Keratinocyte (primary cell): ENCODE data around the gene ADCY5. TPM values are rescaled to one million over a fixed set of nuclear protein-coding genes. Genes with fewer than 3 reads are reported as not detected.

Experiments
- DNase-seq: peaks from one replicate; pipeline ENCODE4 v3.0.0-alpha.2; 2011; ENCODE audit warnings: low read depth, missing footprints, low spot score
- FAIRE-seq: peaks from 2 replicates; lab custom pipeline; 2011; peaks lifted over from hg19 to GRCh38; lab: Jason Lieb, UNC
- H2AFZ ChIP-seq: 2 replicates; pipeline ENCODE4 v1.6.0; 2012; ENCODE audit warnings: low read length, control low read depth, inconsistent platforms; ENCODE audit not compliant: control insufficient read depth
- H3K27ac ChIP-seq: 2 replicates; pipeline ENCODE4 v1.5.1; 2011; ENCODE audit warnings: low read length; ENCODE audit not compliant: control insufficient read depth, insufficient read depth
- H3K27me3 ChIP-seq: 3 replicates; pipeline ENCODE4 v1.6.0; 2011; ENCODE audit warnings: low read length; ENCODE audit not compliant: control insufficient read depth, insufficient read depth; ENCODE audit errors: extremely low read depth
- H3K36me3 ChIP-seq, 2 experiments: 2 replicates in 1 of 2; 3 replicates in 1 of 2; pipeline ENCODE4 v1.5.1; 2011; ENCODE audit warnings: low read length in 2 of 2, mild to moderate bottlenecking in 1 of 2; ENCODE audit not compliant: control insufficient read depth in 2 of 2, insufficient read depth in 2 of 2; ENCODE audit errors: extremely low read depth in 1 of 2
- H3K4me1 ChIP-seq: 3 replicates; pipeline ENCODE4 v1.5.1; 2011; ENCODE audit warnings: low read length; ENCODE audit not compliant: control insufficient read depth, insufficient read depth; ENCODE audit errors: extremely low read depth
- H3K4me2 ChIP-seq: 3 replicates; pipeline ENCODE4 v1.6.0; 2011; ENCODE audit warnings: low read depth, low read length; ENCODE audit not compliant: control insufficient read depth, insufficient read depth; ENCODE audit errors: extremely low read depth
- H3K4me3 ChIP-seq, 3 experiments: fragments of 200-600 bp in 1 of 3; sonication (generic) in 1 of 3; 2 replicates in 2 of 3; 3 replicates in 1 of 3; pipeline ENCODE4 v1.5.1; 2011 to 2016; ENCODE audit warnings: low read length in 3 of 3, mild to moderate bottlenecking in 3 of 3, control low read depth in 2 of 3, inconsistent platforms in 1 of 3, low read depth in 1 of 3, mixed read lengths in 1 of 3, mixed run types in 1 of 3, moderate library complexity in 1 of 3; ENCODE audit not compliant: control insufficient read depth in 2 of 3, insufficient read depth in 2 of 3; ENCODE audit errors: extremely low read depth in 1 of 3
- H3K79me2 ChIP-seq: 2 replicates; pipeline ENCODE4 v1.6.0; 2012; ENCODE audit warnings: low read length; ENCODE audit not compliant: control insufficient read depth, insufficient read depth
- H3K9ac ChIP-seq: 3 replicates; pipeline ENCODE4 v1.6.0; 2011; ENCODE audit warnings: low read length; ENCODE audit not compliant: control insufficient read depth, insufficient read depth; ENCODE audit errors: extremely low read depth
- H3K9me1 ChIP-seq: 3 replicates; pipeline ENCODE4 v1.6.0; 2011; ENCODE audit warnings: low read length; ENCODE audit not compliant: control insufficient read depth, insufficient read depth; ENCODE audit errors: extremely low read depth
- H3K9me3 ChIP-seq: 2 replicates; pipeline ENCODE4 v1.5.1; 2012; ENCODE audit warnings: low read depth, low read length; ENCODE audit not compliant: control insufficient read depth
- H4K20me1 ChIP-seq: 3 replicates; pipeline ENCODE4 v1.6.0; 2011; ENCODE audit warnings: low read length; ENCODE audit not compliant: control insufficient read depth, insufficient read depth; ENCODE audit errors: extremely low read depth
- EZH2 ChIP-seq: IDR thresholded peaks from one replicate; pipeline ENCODE4 v1.6.1; 2012; ENCODE audit warnings: inconsistent platforms, mild to moderate bottlenecking, low read length, moderate library complexity
- dilution Hi-C: fragments of 300-500 bp; cut with MboI; formaldehyde crosslinking; loops from one replicate; pipeline ENCODE4 v1.7.0; 2020; ENCODE audit warnings: low sequenced_read_pairs; ENCODE audit not compliant: extremely low pct_ligation_motif_present
- polyA plus RNA-seq, 5 experiments: library from polyadenylated mRNA; depleted of rRNA in 3 of 5; stranded (reverse) in 3 of 5; stranded (forward) in 1 of 5; unstranded in 1 of 5; fragments of >200 nt; gene quantifications; 1 replicate in 1 of 5; 2 replicates in 3 of 5; 3 replicates in 1 of 5; pipeline versions ENCODE4 v1.2.1 to v1.2.3, GENCODE V29; 2011 to 2012; ENCODE audit warnings: missing spikeins in 2 of 5, low read depth in 1 of 5, low replicate concordance in 1 of 5
- TF ChIP-seq, protein P1 (sequence below), 3 experiments: IDR thresholded peaks in 1 of 3; conservative IDR thresholded peaks in 1 of 3; optimal IDR thresholded peaks in 1 of 3; 2 replicates in 2 of 3; 3 replicates in 1 of 3; pipeline versions ENCODE3 to v1.5.1; 2011; ENCODE audit warnings: low read length in 3 of 3, mild to moderate bottlenecking in 3 of 3, moderate library complexity in 2 of 3, control low read depth in 1 of 3, inconsistent platforms in 1 of 3; ENCODE audit not compliant: insufficient read depth in 2 of 3; ENCODE audit errors: extremely low read depth in 1 of 3

Gene ADCY5
- polyA plus RNA-seq, 1 donor (not counting 4 experiments of a cell fraction or from before 2014, with no cell fraction given) = not detected

DNA sequence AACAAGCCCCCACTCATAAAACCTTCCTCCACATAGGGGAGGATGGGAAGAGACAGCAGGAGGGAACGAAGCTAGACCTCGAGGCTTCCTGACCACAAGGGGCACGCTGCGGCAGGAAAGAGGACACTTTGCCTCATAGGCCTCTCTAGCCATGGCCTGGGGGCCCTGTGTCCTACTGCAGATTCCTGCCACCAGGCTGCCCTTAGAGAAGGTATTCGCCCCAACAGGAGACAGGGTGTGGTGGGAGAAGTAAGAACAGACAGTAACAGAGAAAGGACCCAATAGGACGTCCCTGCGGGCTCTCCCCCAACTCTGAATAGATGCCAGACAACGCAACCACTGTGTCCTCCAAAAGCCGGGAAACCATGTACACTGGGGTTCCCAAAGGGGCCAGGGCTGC, 36.8 kb downstream of the ADCY5 start:
- FAIRE-seq = no peak

DNA sequence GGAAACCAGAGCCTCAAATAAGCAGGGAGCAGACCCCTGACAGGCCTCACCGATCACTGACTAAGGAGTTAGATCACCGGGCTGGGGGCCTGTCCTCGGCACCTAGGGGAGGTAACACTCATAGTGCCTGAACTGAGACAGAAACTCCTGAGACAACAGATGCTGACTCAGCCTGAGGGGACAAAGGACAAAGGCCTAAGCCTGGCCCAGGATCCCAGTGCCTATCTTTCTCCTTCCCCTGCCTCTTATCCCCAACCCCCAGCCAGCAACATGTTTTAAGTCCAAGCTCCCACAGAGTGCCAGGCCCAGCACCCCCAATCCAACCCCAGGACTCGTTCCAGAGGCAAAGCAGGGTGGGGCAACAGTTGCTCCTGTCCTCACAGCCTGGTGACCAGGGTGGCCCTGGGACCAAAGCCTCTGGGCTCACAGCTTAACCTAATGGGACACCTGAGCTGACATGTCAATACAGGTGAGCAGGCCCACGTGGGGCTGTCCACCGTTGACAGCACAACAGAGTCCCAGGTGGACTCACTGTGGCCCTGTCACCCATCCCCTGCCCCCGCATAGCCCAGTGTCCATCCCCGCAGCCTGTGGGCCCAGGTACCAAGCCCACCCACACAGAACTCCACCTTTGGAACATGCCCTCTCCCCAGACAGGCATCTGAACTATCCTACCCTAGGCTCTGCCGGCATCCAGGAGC, 37.4 kb downstream of the ADCY5 start:
- no peaks in the 10 kb centered on the region for H3K79me2 ChIP-seq
- DNase-seq = no peak
- H3K4me3 ChIP-seq = no peak overlapping the region
- dilution Hi-C loops = no loop called here
- H3K27ac ChIP-seq = no peak overlapping the region
- no peaks in the 10 kb centered on the region for H3K9me1 ChIP-seq
- no peak for TF ChIP-seq EZH2
- TF ChIP-seq, protein P1, sequence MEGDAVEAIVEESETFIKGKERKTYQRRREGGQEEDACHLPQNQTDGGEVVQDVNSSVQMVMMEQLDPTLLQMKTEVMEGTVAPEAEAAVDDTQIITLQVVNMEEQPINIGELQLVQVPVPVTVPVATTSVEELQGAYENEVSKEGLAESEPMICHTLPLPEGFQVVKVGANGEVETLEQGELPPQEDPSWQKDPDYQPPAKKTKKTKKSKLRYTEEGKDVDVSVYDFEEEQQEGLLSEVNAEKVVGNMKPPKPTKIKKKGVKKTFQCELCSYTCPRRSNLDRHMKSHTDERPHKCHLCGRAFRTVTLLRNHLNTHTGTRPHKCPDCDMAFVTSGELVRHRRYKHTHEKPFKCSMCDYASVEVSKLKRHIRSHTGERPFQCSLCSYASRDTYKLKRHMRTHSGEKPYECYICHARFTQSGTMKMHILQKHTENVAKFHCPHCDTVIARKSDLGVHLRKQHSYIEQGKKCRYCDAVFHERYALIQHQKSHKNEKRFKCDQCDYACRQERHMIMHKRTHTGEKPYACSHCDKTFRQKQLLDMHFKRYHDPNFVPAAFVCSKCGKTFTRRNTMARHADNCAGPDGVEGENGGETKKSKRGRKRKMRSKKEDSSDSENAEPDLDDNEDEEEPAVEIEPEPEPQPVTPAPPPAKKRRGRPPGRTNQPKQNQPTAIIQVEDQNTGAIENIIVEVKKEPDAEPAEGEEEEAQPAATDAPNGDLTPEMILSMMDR (optimal IDR thresholded peaks at IDR 0.05 in 1 of 3, IDR thresholded peaks at IDR 0.05 in 1 of 3, conservative IDR thresholded peaks at IDR 0.05 in 1 of 3; ENCODE audit: extremely low read depth in 1 of 3, insufficient read depth in 2 of 3, low read length in 3 of 3) = no peak
- peaks cover 13% of the 10 kb centered on the region for H3K27me3 ChIP-seq
- no peak overlapping the region for H3K9ac ChIP-seq
- FAIRE-seq = no peak
- no peak overlapping the region for H3K4me2 ChIP-seq
- H3K36me3 ChIP-seq = no peaks in the 10 kb centered on the region
- H3K4me1 ChIP-seq = no peaks in the 10 kb centered on the region
- H2AFZ ChIP-seq = no peak overlapping the region
- H3K9me3 ChIP-seq = no peaks in the 10 kb centered on the region
- no peaks in the 10 kb centered on the region for H4K20me1 ChIP-seq

More for the DNA sequence above, 36.8 kb downstream of the ADCY5 start:
- TF ChIP-seq EZH2 = no peak
- TF ChIP-seq, protein P1 (optimal IDR thresholded peaks at IDR 0.05 in 1 of 3, IDR thresholded peaks at IDR 0.05 in 1 of 3, conservative IDR thresholded peaks at IDR 0.05 in 1 of 3; ENCODE audit: extremely low read depth in 1 of 3, insufficient read depth in 2 of 3, low read length in 3 of 3) = peak in 1 of 3 experiments; percentile 16
- Histone ChIP-seq H3K79me2 (no peaks in the 10 kb centered on the region), H3K9ac (no peak overlapping the region), H3K9me3 (no peaks in the 10 kb centered on the region), H3K27ac (no peak overlapping the region), H2AFZ (no peak overlapping the region), H4K20me1 (no peaks in the 10 kb centered on the region), H3K36me3 (no peaks in the 10 kb centered on the region), H3K4me2 (no peak overlapping the region), H3K4me1 (no peaks in the 10 kb centered on the region), H3K9me1 (no peaks in the 10 kb centered on the region), H3K4me3 (no peak overlapping the region), H3K27me3 (peaks cover 18% of the 10 kb centered on the region)
- DNase-seq = no peak
- dilution Hi-C loops = no loop called here
